GM21423 (cell line): ENCODE data around the gene BCR.

ENCODE experiments used
- ATAC-seq: cut with Tn5 transposase; IDR thresholded peaks from one replicate; pipeline ENCODE4 v1.9.1; 2021; ENCODE audit warnings: mild to moderate bottlenecking, moderate library complexity; ENCODE audit not compliant: unreplicated experiment

The BCR gene

GRCh38 chr22:23242473-23243001 is 62.2 kb downstream of the BCR start:
- ATAC-seq, result no peak

GRCh38 chr22:23243006-23243573 is 62.8 kb downstream of the BCR start:
- ATAC-seq, result no peak

GRCh38 chr22:23243859-23244689 is 63.8 kb downstream of the BCR start:
- ATAC-seq, result no peak

DNA sequence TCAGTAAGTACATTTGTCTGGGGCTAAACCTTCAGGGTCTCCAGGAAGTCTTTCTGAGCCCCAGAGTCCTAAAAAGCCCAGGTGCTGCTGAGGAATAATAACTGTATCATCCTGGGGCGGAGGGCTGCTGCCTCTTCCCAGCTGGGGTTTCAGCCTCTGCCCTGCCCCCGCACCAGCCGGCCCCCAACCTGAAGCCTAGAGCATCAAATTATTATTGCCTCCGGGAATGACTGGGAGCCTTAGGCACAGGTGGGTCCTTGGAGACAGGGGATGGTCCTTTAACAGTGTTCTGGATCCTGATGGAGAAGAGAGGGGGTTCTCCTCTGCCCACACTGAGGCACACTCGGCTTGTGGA is 64.4 kb downstream of the BCR start:
- no peak for ATAC-seq

DNA sequence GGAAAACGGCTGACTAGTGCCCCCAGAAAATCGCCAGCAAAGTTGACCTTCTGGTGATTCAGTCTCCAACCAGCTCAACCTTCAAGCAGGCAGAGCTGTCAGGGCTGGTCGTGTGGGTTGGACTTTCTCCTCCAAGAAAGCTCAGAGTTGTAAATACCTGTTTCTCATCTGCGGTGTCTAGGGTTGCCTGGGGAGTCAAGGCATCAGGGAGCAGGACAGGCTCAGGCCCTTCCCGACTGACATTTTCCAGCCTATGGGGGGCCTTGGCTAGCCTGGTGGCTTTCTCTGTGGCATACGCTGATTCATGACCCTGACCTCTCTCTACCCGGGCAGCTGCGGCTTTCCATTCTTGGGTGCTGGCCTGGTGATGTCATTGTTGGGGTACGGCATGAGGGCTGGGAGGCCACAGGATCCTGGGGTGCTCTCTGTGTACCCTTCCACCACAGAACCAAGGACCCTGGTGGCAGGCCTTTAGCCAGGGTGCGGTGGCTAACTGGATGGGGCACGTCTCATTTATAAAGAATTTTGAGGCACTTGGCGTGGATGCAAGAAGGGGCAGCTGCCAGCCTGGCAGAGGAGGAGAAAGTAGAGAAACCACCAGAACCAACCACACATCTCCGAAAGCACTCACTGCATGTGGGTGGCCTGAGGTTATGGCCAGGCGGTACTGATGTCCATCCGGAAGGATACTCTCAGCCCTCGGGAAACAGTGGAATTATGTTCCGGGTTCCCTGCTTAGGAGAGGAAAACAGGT is 64.9 kb downstream of the BCR start:
- ATAC-seq, result no peak

DNA sequence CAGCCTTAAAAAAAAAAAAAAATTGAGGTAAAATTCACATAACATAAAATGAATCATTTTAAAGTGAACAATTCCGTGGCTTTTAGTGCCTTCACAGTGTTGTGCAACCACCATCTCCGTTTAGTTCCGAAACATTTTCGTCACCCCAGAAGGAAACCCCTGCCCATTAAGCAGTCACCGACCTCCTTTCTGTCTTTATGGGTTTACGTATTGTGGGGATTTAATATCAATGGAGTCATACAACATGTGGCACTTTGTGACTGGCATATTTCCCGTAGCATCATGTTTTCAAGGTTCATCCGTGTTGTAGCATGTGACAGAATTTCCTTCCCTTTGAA is 65.5 kb downstream of the BCR start:
- no peak for ATAC-seq

DNA sequence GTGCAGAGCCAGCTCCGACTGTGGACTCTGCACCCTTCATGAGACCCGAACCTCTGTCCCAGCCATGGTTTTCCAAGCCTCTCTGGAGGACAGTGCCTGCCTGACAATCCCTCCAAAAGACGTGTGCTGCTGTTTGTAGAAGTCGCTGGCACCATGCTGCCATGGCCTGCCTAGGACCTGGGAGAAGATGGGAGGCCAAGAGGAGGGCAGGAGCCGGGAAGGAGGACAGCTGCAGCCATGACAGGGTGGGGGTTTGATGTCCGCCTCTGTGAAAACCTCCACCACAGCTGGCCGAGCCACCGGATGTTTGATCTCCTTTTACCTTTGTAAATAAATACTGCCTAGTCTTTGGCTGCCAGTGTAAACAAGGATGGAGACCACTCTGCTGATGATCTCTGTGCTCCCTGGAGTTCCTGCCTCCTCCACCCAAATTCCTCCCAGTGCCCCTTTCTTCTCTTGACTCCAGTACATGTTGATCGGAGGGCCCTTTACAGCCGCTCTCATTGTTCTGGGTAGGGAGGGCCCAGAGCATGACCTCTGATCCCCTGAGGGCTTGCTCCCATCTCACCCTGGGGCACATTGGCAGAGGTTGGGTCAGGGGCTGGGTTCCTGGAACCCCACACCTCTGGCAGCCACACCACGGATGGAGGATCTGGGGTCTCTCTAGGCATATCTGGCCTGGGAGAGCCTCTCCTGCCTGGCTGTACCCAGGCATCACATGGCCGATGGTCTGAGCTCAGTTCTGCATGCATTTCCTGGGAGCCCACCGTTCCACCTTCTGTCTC is 66.9 kb downstream of the BCR start:
- no peak for ATAC-seq

DNA sequence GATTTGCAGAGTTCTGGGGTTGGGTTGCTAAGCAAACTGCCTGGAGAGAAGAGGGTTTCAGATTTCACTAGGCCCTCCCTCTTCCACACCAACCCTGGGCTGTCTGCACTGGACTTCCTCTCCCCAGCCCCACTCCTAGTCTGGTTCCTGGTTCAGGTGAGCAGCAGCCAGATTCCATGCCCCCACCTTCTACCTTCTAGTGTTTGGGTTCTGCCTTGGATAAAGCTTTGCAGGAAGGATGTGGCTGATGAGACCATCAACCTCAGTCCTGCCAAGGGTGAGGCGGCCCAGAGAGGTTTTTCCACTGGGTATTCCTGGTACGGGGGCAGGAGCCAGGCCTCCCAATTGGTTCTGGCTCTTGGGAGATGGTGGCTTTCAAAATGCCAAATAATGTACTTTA is 68.3 kb downstream of the BCR start:
- ATAC-seq, result no peak

GRCh38 chr22:23250056-23250784 is 69.9 kb downstream of the BCR start:
- ATAC-seq, result no peak

GRCh38 chr22:23250785-23251363 is 70.6 kb downstream of the BCR start:
- no peak for ATAC-seq

DNA sequence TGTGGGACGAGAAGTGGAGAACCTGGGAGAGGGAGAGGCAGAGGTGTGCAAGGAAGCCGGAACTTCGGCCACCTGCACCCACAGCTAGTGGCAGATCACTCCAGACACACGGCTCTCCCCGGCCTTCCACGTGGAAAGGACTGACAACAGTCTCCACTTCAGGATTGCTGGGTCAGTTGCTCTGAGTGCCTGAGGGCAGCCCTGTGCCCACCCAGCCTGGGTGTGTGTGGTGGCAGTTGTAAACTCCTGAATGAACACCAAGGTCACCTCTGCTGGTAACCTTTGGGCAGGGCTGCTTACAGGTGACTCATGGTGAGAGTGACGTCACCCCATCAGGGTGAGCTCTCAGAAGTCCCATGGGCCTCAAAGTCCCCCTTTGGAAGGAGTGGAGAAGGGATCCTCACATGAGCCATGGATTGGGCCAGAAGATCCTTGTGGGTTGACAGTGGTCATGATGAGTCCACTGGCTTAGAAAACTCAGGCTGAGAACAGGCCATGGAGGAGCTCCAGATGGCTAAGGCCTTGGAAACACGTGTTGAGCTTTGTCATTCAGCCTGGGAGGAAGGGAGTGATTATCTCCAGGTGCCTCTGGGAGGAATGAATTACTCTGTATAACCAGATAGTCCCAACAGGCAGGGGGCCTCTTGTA is 71.3 kb downstream of the BCR start:
- no peak for ATAC-seq

DNA sequence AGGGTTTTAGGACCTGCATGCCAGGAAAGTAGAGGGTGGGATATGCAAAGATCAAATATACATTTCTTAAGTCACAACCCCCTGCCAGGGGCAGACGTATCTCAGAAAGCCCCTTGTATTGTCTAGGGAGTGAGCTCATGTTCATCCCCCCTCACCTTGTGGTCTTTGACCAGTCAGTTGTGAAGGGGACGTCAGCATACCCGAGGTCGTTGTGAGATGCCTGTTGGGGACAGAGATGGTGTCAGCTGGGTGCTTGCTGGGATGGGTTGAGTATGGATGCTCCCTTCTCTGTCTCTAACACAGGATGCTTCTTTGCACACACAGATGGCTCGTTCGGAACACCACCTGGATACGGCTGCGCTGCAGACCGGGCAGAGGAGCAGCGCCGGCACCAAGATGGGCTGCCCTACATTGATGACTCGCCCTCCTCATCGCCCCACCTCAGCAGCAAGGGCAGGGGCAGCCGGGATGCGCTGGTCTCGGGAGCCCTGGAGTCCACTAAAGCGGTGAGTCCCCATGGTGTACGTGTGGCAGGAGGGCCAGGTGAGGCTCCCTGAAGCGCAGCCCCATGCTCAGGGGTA is 73.3 kb downstream of the BCR start:
- no peak for ATAC-seq

GRCh38 chr22:23255506-23256170 is 75.3 kb downstream of the BCR start:
- no peak for ATAC-seq

- no peak for ATAC-seq
These were observed 76.0 kb downstream of the BCR start for GRCh38 chr22:23256171-23256932.

- no peak for ATAC-seq
These were observed 76.9 kb downstream of the BCR start for GRCh38 chr22:23256986-23257888.

GRCh38 chr22:23257889-23258825 is 77.8 kb downstream of the BCR start:
- ATAC-seq, result no peak
